Fibroblast of the conjunctiva (primary cell): ENCODE measurements around the gene TNFRSF12A.
"Not testable (repeated sequence)": the region's sequence is repeated elsewhere in the genome, so short reads cannot be mapped to it uniquely, and the experiment has no call there.

Source experiments
- DNase-seq: peaks from one replicate; pipeline ENCODE4 v3.0.0-alpha.2; 2010; ENCODE audit warnings: low read depth

The TNFRSF12A gene

GRCh38 chr16:3065742-3066439 is 45.7 kb downstream of the TNFRSF12A start:
- DNase-seq = no peak

DNA sequence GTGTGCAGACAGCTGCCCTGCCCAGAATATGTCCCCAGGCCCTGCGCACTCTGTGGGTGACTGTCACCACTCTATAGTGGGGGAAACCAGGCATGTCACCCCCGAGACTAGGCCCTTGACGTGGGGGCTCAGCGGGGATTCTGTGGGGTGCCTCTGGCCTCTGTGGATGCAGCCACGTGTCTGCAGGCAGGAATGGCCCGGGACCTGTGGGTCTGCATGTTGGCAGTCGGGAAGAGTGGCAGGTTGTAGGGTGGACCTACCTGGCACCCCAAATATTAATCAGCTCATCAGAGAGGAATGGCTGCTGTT is 46.2 kb downstream of the TNFRSF12A start:
- DNase-seq = no peak

DNA sequence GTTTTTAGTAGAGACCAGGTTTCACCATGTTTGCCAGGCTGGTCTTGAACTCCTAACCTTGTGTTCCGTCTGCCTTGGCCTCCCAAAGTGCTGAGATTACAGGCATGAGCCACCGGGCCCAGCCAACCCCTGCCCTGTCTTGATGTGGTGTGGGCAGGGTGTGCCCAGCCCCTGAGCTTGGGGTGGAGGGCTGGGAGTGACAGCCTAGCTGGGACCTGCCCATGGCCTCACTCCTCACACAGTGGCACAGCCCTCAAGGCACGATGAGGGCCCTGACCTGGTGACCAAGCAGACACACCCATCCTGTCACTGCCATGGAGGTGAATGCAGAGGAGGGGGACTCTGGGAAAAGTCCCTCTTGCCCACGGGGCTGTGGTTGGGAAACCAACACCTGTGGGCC is 48.3 kb downstream of the TNFRSF12A start:
- no peak for DNase-seq

DNA sequence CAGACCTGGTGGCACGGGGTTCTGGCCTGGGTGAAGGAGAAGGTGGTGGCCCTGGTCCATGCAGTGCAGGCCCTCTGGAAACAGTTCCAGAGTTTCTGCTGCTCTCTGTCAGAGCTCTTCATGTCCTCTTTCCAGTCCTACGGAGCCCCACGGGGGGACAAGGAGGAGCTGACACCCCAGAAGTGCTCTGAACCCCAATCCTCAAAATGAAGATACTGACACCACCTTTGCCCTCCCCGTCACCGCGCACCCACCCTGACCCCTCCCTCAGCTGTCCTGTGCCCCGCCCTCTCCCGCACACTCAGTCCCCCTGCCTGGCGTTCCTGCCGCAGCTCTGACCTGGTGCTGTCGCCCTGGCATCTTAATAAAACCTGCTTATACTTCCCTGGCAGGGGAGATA is 49.0 kb downstream of the TNFRSF12A start:
- DNase-seq = not testable (repeated sequence)

DNA sequence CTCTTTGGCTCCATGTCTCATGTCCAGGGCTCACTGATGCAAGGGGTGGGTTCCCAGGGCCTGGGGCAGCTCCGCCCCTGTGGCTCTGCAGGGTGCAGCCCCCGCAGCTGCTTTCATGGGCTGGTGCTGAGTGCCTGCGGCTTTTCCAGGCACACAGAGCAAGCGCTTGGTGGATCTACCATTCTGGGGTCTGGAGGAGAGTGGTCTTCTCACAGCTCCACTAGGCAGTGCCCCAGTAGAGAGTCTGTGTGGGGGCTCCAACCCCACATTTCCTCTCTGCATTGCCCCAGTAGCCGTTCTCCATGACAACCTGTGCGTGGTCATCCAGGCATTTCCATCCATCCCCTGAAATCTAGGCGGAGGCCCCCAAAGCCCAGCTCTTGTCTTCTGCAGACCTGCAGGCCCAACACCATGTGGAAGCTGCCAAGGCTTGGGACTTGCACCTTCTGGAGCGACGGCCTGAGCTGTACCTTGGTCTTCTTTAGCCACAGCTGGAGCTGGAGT is 50.5 kb downstream of the TNFRSF12A start:
- DNase-seq = no peak

DNA sequence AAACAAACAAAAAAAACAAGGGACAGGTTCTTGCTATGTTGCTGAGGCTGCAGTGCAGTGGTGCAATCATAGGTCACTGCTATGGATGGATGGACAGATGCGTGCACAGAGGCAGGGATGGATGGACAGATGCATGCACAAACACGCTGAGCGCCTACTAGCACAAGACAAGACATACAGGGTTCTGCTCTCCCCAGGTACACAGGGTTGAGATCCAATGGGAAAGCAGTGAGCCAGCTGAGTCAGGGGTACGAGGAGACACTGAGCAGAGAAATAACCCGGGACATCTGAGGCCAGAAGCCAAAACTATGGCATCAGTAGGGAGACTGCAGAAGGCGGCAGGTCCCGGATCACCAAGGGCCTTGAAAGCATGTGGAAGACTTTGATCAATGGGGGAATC is 51.5 kb downstream of the TNFRSF12A start:
- no peak for DNase-seq
